Right renal pelvis (tissue), 4 donors: ENCODE results near the gene MYCT1. TPM values are rescaled to one million over a fixed set of nuclear protein-coding genes. Genes with fewer than 3 reads are reported as not detected.
A peak's percentile ranks its signal among the peaks of the same experiment; 100 is the strongest.

ENCODE experiments used
- DNase-seq, 4 donors: peaks; one replicate each; pipeline ENCODE4 v3.0.0-alpha.2; 2013; ENCODE audit warnings: low read depth in 4 of 4, low spot score in 3 of 4, missing footprints in 1 of 4
- polyA plus RNA-seq, 4 donors: library from polyadenylated mRNA; unstranded; fragments of 120-200 nt; gene quantifications; one replicate each; pipeline ENCODE4 v1.2.1, GENCODE V29; 2013; ENCODE audit not compliant: insufficient read length in 4 of 4

The MYCT1 gene
- polyA plus RNA-seq, 4 donors = 16.3 to 22.4 (median 19.7) TPM

GRCh38 chr6:152720974-152721373, 23.3 kb downstream of the MYCT1 start:
- no peak for DNase-seq

GRCh38 chr6:152721956-152722355, 24.3 kb downstream of the MYCT1 start:
- DNase-seq = no peak

- no peak for DNase-seq
These were observed 25.7 kb downstream of the MYCT1 start for GRCh38 chr6:152723398-152723797.

DNA sequence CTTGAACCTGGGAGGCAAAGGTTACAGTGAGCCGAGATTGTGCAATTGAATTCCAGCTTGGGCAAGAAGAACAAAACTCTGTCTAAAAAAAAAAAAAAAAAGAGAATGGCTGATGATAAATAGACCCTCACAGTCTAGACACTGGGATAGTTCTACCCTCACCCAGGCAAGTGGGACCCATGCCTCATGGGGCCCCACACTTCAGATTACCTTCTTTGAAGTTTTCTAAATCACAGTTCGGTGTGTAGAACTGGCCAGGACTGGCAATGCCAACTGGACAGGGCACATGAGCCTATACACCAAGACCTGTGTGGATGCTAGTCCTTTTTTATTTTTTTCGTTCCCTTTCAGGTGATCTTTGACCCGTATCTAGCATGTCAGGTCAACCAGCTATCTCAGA, 28.6 kb downstream of the MYCT1 start:
- no peak for DNase-seq

DNA sequence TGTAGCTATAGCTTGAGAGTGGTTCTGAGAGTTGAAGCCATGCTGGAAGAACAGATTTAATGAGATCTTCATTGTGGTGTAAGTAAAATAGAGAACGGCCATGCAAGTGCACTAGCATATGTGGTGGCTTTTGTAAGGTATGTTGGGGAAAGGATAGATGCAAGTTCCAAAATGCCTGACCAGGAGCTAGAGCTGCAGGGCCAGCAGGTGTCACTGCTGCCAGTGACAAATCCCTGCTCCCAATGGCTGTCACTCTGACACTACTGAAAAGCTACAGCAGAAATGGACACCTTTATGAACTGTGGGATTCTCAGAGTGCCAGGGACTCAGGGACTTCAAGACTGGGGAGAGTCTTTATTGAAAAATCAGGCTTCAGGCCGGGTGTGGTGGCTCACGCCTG, 29.8 kb downstream of the MYCT1 start:
- no peak for DNase-seq

DNA sequence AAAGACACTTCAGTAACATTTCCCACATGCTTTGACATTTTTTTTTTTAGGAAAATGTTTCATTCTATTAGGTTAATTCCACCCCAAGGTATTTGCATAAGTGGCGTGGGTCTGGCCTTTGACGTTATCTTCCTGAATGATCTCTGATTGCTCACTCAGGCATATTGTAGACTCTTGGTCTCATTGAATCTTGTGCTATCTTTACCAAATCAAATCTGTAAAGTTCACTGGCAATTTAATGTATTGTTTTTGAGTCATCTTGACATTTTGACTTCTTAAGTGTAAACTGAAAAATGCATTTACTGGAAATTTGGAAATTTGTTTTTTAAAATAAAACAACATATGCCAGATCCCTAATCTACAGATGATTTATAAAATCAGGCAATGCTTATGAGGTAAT, 36.9 kb downstream of the MYCT1 start:
- DNase-seq = no peak

- DNase-seq = no peak
These were observed 39.1 kb downstream of the MYCT1 start for GRCh38 chr6:152736687-152737273.

DNA sequence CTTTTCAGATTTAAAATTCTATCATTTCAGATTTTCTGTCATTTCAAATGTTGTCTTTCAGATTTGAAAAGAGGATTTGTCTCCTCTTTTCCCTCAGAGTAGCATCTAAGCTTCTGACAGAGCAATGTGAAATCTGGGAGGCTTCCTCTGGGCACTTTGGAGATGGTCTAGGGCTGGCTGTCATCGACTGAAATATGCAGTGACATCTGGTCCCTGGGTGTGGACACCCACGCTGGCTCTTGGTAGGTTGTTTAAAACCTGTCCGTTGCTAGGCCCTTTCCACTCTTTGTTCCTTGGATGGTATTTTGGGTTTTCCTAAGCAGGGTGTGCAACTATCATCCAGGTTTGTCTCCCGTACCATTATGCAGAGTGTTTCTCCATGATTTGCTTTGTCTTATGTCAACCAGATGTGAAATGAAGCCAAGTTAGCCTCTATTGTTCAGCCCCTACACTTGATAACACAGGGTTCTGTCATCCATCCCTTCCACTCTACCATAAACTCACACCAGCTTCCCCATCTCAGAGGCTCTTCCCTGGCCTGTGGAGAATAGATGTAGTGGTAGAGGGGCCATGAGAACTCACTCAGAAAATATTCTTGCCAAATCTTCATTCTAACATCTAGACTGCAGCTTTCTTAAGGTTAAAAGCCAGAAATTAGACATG, 47.9 kb downstream of the MYCT1 start:
- DNase-seq = no peak

DNA sequence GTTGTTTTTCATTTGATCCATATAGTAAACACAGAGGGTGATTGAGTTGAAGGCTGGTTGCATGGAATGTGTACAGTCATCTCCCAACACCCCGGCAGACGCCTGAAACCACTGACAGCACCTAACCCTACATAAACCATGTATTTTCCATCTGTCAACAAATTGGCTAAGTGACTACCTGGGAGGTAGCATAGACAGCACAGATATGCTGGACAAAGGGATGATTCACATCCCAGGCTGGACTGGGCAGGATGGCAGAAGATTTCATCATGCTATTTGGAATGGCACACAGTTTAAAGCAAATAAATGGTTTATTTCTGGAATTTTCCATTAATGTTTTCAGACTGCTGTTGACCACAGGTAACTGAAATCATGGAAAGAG, 48.5 kb downstream of the MYCT1 start:
- DNase-seq = no peak

- no peak for DNase-seq
These were observed 51.1 kb downstream of the MYCT1 start for GRCh38 chr6:152748843-152749242.

GRCh38 chr6:152749336-152749735, 51.6 kb downstream of the MYCT1 start:
- no peak for DNase-seq

DNA sequence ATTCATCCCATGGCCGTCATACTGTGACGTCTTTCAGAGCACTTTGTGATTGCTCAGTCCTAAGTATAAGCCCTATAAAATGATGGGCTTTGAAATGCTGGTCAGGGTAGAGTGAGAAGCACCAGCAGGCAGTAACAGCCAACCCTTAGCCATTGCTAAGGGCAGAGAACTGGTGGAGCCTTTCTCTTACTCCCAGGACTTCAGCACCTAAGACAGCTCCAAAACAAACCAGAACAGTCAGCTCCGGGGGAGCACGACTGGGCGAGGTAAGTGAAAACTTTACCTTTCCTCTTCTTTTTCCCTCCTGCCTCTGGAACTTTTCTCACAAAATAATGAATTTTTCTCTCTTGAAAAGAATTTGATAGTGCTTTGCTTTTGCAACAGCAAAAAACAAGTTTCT, 53.0 kb downstream of the MYCT1 start, which contains the start of gene VIP:
TSS of gene VIP (plus strand) at position 104 of the 400 bp plus-strand sequence. CDS start 1,381 bp downstream, outside the sequence.
- DNase-seq = peak in 3 of 4 donors; percentile 3 to 41 (median 12)

DNA sequence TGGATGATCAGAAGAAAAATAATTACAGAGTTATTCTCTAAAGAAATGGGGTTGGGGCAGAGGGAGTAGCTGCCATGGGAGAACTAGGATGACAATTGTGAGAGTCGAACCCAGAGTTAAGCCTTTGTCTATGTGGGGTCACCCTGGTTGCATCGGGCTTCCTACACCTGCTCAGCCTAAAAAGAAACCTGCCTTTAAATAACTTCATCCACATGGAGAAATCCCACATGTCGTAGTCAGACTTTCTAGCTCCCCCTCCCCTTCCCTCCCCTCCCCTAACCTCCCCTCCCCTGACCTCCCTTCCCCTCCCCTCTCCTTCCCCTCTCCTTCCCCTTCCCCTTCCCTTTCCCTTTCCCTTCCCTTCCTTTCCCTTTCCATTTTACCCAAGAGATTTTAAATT, 67.6 kb downstream of the MYCT1 start:
- DNase-seq = no peak

- no peak for DNase-seq
These were observed 71.5 kb downstream of the MYCT1 start for GRCh38 chr6:152769159-152769558.

DNA sequence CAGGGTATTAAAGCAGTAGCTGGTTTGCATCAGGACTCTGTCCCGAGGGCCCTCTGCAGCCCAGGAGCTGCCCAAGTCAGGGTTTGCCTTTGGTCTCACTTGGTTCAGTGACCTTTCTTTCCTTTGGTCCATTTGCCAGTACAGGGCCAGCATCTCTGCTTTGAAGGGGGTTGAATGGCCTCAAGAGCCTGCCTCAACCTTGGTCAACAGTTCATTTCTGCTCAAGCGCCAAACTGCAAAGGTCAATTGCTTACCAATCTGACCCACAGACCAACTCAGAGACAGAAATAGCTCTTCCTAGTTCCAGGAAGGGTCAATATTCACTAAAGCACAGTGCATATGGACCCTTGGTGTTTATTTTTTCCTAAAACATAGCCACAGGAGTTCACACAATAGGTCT, 72.3 kb downstream of the MYCT1 start:
- no peak for DNase-seq

DNA sequence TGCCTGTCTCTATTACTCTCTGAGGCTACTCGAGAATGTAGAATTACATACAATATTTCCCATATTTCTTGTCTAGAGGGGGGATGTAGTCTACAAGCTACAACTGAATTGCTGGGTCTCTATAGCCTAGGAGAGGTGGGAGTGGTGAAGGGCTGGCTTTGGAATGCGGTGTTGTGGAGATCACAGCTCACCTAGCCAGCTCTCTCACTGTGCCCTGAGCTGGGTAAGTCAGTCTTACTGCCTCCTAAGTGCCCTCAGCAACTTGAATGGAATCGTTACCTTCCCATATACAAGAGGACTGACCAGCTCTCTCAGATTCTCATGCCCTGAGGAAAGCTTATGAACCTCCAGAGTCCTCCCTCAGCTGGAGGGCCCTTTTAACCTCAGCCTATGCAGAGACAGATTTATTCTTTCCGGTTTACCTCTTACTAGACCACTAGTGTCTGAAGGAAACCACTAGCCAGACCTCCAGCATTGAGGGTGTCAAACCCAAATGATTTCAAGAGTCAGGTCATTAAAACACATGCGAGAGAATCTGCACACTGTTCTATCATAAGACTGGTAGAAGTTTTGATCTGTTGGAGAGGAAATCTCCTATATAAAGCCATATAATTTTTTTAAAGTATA, 73.5 kb downstream of the MYCT1 start:
- no peak for DNase-seq

Other genes with a start within 250 kb of the MYCT1 start
- gene SYNE1, start 60.5 kb upstream of the MYCT1 start, polyA plus RNA-seq = 10 to 100 TPM; 88.3 to 96.9 (median 91.8) TPM
- gene VIP, start 52.9 kb downstream of the MYCT1 start, polyA plus RNA-seq = 1 to 10 TPM in 1 of 4 donors, under 1 TPM in 3; 0.66 to 1.2 (median 0.75) TPM